Left ventricle myocardium inferior (tissue), 1 donor: ENCODE results near the gene MFAP2. TPM values are rescaled to one million over a fixed set of nuclear protein-coding genes. Genes with fewer than 3 reads are reported as not detected.
A peak's percentile ranks its signal among the peaks of the same experiment; 100 is the strongest.

Experiments
- DNase-seq: peaks from one replicate; pipeline ENCODE4 v3.0.0-alpha.2; 2020
- H3K27ac ChIP-seq: fragments of 200-600 bp; replicated peaks from 2 replicates; pipeline ENCODE4 v1.8.0; 2021
- H3K27me3 ChIP-seq: fragments of 200-600 bp; 2 replicates; pipeline ENCODE4 v1.8.0; 2021; ENCODE audit warnings: low read depth
- H3K36me3 ChIP-seq: fragments of 200-600 bp; 2 replicates; pipeline ENCODE4 v1.8.0; 2021
- H3K4me1 ChIP-seq: fragments of 200-600 bp; 2 replicates; pipeline ENCODE4 v1.8.0; 2021
- H3K4me3 ChIP-seq: fragments of 200-600 bp; 2 replicates; pipeline ENCODE4 v1.8.0; 2021; ENCODE audit warnings: mild to moderate bottlenecking, moderate library complexity
- H3K9me3 ChIP-seq: fragments of 200-600 bp; replicated peaks from 2 replicates; pipeline ENCODE4 v1.8.0; 2021
- intact Hi-C: fragments of 100-400 bp; cut with micrococcal nuclease; formaldehyde crosslinking; loops from one replicate; pipeline ENCODE4 v1.11.0; 2022
- total RNA-seq: library from RNA; stranded (reverse); fragmentation: NEBNext Ultra II Directional; extraction: Animal tissue kit (Norgen Biotek cat#: 25700); gene quantifications from one replicate; pipeline ENCODE4 v1.2.1, GENCODE V29; 2021
- TF ChIP-seq, protein P1 (sequence below): fragments of 200-600 bp; IDR thresholded peaks from 2 replicates; pipeline ENCODE4 v1.8.0; 2021; ENCODE audit warnings: antibody characterized with exemption, mild to moderate bottlenecking, borderline replicate concordance
- donor health status: DM: no; HTN: yes; CAD: no; lungs with severe emphysema.

Gene MFAP2
- total RNA-seq, 1 donor from 2014 or later: 3.0 TPM

DNA sequence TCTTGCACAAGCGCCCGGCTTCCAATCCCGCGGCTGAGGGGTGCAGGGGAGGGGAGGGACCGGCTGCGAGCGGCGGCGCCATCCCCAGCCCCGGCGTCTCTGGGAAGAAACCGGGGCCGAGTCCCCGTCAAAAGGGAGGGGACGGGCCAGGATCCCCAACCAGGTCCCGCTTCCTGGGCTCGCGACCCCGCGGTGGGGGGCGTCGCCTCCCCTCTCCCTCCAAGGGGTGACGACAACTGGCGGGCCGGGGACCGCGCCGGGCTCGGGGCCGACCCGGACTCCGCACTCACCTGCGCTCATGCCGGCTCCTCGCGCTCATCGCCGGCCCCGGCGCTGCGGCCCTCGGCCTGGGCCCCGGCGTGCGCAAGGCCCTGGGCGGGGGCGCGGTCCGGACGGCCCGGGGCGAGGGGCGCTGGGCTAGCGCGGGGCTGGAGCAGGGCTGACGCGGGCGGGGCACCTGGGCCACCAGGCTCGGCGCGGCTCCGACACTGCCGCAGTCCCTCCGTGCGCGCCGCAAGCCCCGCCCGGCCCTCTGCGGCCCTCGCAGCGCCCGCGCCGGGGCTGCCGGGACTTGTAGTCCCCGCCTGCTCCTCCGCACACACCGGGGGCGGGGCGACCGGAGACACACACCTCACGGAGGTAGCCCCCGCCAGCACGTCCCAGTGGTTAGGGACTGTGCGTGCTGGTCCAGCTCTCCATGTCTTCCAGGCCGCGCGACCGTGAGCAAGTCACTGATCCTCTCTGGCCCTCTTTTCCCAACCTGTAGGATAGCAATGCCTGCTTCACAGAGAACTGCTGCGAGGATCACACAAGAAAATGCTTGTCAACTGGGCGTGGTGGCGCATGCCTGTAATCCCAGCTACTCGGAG is 31.3 kb upstream of the MFAP2 start, which contains the start of gene ATP13A2:
Gene ATP13A2 (minus strand): TSS at position 490 of the 869 bp plus-strand sequence. CDS start 190 bp downstream, at position 300.
- peak; percentile 80 for DNase-seq
- Histone ChIP-seq H3K4me1 (peaks cover 32% of the 10 kb centered on the region), H3K36me3 (no peaks in the 10 kb centered on the region), H3K9me3 (no peaks in the 10 kb centered on the region), H3K27ac (peak within 1 kb of the TSS; percentile 77), H3K4me3 (peak within 1 kb of the TSS; percentile 95), H3K27me3 (no peaks in the 10 kb centered on the region)
- TF ChIP-seq, protein P1, sequence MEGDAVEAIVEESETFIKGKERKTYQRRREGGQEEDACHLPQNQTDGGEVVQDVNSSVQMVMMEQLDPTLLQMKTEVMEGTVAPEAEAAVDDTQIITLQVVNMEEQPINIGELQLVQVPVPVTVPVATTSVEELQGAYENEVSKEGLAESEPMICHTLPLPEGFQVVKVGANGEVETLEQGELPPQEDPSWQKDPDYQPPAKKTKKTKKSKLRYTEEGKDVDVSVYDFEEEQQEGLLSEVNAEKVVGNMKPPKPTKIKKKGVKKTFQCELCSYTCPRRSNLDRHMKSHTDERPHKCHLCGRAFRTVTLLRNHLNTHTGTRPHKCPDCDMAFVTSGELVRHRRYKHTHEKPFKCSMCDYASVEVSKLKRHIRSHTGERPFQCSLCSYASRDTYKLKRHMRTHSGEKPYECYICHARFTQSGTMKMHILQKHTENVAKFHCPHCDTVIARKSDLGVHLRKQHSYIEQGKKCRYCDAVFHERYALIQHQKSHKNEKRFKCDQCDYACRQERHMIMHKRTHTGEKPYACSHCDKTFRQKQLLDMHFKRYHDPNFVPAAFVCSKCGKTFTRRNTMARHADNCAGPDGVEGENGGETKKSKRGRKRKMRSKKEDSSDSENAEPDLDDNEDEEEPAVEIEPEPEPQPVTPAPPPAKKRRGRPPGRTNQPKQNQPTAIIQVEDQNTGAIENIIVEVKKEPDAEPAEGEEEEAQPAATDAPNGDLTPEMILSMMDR: no peak
- intact Hi-C loops: no loop called here

DNA sequence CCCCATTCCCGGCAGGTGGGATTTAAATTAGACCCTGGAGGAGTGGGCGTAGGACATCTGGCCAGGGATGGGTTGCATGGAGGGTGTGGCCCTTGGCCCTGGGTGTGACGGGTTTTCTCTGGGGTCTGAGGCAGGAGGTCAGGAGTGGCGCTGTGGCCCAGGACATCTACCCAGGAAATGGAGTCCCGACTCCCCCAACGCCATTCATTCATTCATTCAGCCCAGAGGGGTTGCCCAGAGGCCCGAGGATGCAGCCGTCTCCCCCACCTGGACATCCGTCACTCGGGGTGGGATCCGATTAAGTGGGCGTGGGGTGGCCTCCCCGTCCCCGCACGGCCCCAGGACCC is 30.6 kb upstream of the MFAP2 start:
- intact Hi-C loops: no loop called here
- DNase-seq: no peak
- TF ChIP-seq, protein P1: no peak
- H3K9me3 ChIP-seq: no peaks in the 10 kb centered on the region
- H3K27ac ChIP-seq: peak overlapping the region; percentile 77
- H3K36me3 ChIP-seq: no peaks in the 10 kb centered on the region
- H3K27me3 ChIP-seq: no peaks in the 10 kb centered on the region
- peak overlapping the region; percentile 95 for H3K4me3 ChIP-seq
- peaks cover 32% of the 10 kb centered on the region for H3K4me1 ChIP-seq

DNA sequence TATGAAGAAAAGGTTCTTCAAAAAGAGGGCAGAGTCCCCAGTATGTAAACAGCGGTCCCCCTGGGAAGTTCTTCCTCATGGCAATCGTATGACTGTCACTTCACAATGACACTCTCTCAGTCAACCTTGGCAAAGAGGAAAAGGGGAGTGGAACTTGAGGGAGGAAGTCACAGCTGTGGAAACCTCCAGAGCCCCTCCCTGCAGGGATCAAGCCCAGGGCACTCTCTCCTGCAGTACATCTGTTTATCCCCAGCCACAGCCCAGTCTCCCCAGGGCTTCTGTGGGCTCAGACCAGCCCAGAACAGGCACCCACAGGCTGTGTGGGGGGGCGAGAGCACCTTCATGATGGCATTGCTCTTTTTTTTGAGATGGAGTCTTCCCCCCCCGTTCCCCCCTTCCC is 29.3 kb upstream of the MFAP2 start:
- no peaks in the 10 kb centered on the region for H3K27me3 ChIP-seq
- H3K9me3 ChIP-seq: no peaks in the 10 kb centered on the region
- DNase-seq: no peak
- H3K4me1 ChIP-seq: peaks cover 32% of the 10 kb centered on the region
- intact Hi-C loops: no loop called here
- H3K36me3 ChIP-seq: peaks cover 12% of the 10 kb centered on the region
- TF ChIP-seq, protein P1: no peak
- no peak overlapping the region for H3K27ac ChIP-seq
- peak overlapping the region; percentile 95 for H3K4me3 ChIP-seq

DNA sequence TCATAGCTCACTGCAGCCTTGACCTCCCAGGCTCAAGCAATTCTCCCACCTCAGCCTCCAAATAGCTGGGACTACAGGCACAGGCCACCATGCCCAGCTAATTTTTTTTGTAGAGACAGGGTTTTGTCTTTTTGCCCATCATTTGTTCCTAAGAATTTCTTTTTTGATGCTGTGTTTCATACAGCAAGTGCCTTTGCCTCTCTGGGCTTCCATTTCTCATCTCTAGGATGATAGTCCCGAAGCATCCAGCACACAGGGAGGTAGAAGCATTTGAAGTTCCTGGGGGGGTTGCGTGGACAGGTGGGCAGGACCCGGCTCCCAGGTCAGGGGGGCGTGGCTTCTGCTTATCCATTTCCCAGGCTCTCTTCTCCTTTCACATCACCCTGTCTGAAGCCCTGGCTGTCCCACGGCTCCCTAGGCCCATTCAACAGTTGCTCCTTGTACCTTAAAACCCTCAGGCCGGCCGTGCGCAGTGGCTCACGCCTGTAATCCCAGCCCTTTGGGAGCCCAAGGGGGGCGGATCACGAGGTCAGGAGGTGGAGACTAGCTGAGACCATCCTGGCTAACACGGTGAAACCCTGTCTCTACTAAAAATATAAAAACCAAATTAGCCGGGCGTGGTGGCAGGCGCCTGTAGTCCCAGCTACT is 27.9 kb upstream of the MFAP2 start:
- Histone ChIP-seq H3K36me3 (peaks cover 24% of the 10 kb centered on the region), H3K4me1 (peaks cover 32% of the 10 kb centered on the region), H3K4me3 (no peak overlapping the region), H3K27ac (no peak overlapping the region), H3K27me3 (no peaks in the 10 kb centered on the region), H3K9me3 (no peaks in the 10 kb centered on the region)
- DNase-seq: no peak
- intact Hi-C loops: no loop called here
- TF ChIP-seq, protein P1: no peak

DNA sequence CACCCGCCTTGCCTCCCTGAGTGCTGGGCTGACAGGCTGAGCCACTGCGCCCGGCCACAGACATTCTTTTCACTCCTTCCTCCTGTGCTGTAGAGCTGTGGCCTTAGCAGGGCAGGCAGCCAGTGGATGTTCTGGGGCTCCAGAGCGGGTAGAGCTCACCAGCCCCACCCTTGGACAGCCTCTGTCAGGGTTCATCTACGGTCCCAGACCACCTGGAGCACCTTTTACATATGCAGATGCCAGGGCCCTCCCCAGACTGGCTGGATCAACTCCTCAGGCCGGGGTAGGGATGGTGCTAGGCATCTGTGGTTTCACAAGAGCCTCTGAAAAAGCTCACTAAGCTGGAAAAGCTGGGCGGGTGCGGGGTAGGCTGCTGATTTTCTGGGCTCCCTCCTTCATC is 26.7 kb upstream of the MFAP2 start:
- H3K9me3 ChIP-seq: no peaks in the 10 kb centered on the region
- DNase-seq: no peak

More for the DNA sequence above, 26.7 kb upstream of the MFAP2 start:
- Histone ChIP-seq H3K36me3 (peaks cover 36% of the 10 kb centered on the region), H3K27me3 (no peaks in the 10 kb centered on the region), H3K4me1 (peaks cover 28% of the 10 kb centered on the region), H3K4me3 (no peak overlapping the region), H3K27ac (no peak overlapping the region)
- TF ChIP-seq, protein P1: no peak
- intact Hi-C loops: no loop called here
